CD4-positive, alpha-beta T cell treated with Interleukin-15 for 1 hour (primary cell): Measurements from ENCODE around the gene TMEM87B.
"Not testable (repeated sequence)": the region's sequence is repeated elsewhere in the genome, so short reads cannot be mapped to it uniquely, and the experiment has no call there.

Experiments
- DNase-seq: peaks from one replicate; pipeline ENCODE4 v3.0.0-alpha.2; 2020

Gene TMEM87B

DNA sequence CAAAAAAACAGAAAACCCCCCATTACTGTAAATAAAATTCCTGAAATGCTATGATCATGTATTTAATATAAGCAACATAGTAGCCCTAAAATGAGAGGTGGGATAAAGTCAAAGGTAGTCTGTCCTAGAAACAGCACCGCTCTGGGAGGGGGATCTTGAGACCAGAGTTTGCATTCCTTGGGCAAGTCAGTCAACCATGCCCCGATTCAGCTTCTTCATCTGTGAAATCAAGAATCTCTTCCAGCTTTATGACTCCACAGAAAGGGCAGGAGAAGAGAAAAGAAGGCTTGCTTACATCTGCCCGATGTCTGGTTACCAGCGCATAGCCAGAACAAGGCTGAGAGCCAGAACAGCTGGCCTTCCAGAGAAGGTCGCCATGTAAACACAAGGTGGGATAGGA, 81.0 kb downstream of the TMEM87B start:
- no peak for DNase-seq

DNA sequence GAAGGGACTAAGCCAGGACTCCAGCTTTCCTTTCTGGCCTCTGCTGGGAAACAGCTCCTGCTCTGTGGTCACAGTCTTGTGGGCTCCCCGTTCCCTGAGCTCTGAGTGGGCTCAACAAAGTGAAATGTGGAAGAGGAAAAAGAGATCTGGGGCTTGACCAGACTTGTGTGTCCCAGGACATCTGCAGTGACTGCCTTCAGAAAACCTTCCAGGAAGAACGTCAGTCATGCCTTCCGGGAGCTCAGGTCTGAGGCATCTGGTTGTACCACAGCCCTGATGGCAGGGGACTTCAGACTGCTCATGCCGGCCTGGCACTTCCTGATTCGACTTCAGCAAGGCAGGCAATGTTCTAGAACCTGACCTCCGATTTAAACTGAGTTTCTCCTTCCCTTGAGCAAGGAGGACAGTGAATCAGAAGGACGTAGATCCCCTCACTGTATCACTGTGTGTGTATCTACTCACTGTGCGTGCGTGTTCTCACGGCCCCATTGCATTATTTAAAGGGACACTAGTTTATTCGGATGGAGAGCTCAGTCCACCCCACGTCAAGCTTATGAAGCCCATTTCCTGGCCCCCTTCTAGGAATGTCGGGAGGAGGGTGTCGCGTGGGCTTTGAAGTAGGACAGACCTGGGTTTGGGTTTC, 82.6 kb downstream of the TMEM87B start:
- DNase-seq = peak; percentile 26

DNA sequence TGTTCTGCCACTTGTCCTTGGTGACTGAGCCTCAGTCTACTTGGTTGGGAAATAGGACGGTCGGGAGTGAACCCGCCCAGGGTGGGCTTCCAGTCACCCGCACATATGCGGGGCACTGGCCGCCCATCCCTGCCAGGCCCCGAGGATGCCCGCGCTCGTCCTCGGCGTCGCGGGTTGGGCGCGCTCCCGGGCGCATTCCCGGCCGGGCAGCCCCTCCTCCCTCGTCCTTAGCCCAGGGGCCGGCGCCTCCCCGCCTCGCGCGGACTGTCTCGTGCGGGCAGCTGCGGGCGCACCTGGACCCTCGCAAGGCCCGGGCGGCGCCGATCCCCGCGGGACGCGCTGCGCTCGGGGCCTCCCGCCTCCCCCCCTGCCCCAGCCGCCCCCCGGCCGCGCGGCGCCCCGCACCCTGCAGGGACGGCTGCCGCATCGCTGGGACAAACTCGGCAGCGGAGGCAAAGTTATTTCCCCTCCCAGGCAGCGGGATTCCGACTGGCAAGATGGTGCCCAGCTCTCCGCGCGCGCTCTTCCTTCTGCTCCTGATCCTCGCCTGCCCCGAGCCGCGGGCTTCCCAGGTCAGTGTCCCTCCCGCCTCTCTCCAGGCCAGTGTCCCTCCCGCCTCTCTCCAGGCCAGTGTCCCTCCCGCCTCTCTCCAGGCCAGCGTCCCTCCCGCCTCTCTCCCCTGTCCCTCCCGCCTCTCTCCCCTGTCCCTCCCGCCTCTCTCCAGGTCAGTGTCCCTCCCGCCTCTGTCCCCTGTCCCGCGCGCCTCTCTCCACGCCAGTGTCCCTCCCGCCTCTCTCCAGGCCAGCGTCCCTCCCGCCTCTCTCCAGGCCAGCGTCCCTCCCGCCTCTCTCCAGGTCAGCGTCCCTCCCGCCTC, 83.3 kb downstream of the TMEM87B start, which contains the start of gene FBLN7:
TSS of gene FBLN7 (plus strand) at position 227 of the 874 bp plus-strand sequence. CDS start at position 498, 271 bp downstream.
- no peak for DNase-seq

DNA sequence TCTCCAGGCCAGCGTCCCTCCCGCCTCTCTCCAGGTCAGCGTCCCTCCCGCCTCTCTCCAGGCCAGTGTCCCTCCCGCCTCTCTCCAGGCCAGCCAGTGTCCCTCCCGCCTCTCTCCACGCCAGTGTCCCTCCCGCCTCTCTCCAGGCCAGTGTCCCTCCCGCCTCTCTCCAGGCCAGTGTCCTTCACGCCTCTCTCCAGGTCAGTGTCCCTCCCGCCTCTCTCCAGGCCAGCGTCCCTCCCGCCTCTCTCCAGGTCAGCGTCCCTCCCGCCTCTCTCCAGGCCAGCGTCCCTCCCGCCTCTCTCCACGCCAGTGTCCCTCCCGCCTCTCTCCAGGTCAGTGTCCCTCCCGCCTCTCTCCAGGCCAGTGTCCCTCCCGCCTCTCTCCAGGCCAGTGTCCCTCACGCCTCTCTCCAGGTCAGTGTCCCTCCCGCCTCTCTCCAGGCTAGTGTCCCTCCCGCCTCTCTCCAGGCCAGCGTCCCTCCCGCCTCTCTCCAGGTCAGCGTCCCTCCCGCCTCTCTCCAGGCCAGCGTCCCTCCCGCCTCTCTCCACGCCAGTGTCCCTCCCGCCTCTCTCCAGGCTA, 84.1 kb downstream of the TMEM87B start:
- not testable (repeated sequence) for DNase-seq

DNA sequence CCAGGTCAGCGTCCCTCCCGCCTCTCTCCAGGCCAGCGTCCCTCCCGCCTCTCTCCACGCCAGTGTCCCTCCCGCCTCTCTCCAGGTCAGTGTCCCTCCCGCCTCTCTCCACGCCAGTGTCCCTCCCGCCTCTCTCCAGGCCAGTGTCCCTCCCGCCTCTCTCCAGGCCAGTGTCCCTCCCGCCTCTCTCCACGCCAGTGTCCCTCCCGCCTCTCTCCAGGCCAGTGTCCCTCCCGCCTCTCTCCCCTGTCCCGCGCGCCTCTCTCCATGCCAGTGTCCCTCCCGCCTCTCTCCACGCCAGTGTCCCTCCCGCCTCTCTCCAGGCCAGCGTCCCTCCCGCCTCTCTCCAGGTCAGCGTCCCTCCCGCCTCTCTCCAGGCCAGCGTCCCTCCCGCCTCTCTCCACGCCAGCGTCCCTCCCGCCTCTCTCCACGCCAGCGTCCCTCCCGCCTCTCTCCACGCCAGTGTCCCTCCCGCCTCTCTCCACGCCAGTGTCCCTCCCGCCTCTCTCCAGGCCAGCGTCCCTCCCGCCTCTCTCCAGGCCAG, 84.7 kb downstream of the TMEM87B start:
- DNase-seq = not testable (repeated sequence)

DNA sequence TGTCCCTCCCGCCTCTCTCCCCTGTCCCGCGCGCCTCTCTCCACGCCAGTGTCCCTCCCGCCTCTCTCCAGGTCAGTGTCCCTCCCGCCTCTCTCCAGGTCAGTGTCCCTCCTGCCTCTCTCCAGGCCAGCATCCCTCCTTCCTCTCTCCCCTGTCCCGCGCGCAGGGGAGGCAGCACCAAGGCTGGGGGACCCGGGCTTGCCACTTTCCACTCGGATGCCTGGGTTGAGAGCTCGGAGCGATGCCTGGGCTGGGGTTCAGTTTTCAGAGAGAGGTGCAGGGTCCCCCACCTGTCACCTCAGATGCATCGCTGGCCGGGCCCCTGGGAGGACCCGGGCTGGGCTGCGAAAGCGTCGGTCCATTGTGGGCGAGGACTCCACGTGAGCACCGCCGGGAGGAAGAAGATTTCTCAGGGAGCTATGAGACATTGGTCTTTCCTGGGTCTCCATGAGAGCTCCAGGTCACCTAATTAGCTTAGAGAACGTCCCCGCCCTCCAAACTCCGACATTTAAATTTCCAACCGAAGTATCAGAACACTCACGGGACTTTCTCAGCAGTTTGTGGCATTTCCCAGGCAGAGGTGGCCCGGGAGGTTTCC, 85.2 kb downstream of the TMEM87B start:
- DNase-seq = no peak

DNA sequence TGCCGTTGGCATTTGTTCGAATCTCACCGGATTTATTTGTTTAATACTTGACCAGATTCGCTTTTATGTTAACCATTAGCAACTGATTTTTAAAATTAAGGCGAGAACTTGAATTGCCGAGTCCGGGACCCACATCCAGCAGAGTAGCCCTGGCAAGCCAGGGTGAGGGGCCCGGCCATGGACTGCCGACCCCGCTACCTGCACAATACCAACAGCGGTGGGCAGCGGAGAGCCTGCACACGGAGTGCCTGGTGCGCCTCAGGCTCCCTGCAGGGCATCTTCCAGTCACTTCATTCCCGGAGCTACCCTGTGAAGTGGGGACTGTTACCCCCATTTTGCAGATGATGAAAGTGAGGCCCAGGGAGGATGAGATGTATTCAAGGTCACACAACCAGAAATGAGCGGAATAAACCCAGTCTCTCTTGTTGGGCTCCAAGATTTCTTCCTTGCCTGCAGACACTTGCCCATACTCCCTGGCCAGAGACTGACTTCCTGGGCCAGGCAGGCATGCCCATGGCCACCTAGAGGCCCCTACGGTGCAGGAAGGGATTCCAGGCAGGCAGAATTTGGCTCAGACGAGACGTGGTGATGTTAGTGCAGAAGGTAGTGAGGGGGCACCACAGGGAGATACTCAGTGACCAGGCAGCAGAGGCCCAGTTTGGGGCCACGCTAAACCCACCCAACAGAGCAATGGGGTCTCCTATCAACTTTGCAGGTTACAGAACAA, 86.0 kb downstream of the TMEM87B start:
- DNase-seq = no peak

DNA sequence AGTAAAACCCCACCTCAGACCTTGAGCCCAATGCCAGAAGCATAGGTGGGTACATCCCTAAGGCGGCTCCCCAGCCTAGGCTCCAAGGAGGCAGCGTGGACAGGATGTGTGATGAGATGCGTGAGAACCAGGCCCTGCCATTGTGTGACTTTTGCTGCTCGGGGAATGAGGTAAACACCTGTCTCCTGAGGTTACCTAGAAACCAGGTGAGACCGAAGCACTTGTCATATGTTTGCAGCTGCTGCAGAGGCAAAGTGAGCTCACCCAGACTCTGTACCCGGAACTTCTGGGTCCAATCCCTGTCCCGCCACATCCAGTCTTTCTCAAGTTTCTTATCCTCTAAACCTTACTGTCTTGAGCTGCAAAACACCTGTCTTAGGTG, 86.5 kb downstream of the TMEM87B start:
- DNase-seq = no peak

DNA sequence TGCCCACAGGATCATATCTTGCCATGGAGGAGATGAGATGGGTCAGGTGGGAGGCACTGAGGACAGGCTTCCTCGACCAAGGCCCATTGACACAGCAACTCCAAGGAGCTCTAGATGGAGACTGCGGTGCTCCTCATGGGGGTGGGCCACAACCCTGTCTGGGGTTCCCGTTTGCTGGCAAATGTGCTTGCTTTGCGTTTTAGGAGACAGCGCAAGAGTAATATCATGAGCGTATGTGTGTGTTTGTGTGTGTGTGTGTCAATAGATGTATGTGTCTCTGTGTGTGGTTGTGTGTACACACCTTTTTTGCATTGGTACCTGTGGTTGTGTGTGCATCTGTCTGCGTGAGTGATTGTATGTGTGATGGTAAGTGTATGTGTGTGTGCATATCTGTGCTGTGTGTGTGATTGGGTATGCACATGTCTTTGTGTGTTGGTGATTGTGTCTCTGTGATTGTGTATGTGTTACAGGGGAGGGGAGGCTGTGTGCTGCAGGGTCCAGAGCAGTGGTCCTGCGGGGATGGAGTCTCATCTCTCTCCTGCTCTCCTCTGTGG, 87.5 kb downstream of the TMEM87B start:
- no peak for DNase-seq

DNA sequence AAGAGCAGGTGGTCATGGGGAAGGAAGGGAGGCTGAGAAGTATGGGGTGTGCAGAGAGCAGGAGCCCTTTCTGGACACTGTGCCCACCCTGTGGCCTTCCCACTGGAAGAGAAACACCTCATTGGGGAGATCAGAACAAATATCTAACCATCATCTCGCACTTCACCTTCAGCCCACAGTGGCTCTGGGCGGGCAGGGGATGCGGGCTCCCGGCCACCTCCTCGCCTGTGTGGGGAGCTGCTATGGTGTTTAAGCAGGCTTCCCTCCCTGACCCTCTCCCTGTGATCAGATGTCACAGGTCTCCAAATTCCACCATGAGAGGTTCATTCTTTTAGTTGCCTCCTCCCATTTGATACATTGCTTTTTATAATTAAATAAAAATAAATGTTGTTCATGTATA, 88.1 kb downstream of the TMEM87B start:
- DNase-seq = no peak

DNA sequence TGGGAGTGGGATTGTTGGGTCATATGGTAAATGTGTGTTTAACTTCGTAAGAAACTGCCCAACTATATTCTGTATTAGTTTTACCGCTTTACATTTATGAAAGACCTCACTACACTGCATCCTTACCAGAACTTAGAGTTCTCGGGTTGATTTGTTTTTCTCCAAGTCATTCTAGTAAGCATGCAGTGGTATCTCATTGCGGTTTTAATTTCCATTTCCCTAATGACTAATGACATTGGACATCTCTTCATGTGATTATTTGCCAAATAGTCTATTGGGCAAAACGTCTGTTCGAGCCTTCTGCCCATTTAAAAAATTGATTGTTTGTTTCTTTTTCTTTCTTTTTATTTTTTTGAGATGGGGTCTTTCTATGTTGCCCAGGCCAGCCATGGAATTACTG, 89.9 kb downstream of the TMEM87B start:
- no peak for DNase-seq

DNA sequence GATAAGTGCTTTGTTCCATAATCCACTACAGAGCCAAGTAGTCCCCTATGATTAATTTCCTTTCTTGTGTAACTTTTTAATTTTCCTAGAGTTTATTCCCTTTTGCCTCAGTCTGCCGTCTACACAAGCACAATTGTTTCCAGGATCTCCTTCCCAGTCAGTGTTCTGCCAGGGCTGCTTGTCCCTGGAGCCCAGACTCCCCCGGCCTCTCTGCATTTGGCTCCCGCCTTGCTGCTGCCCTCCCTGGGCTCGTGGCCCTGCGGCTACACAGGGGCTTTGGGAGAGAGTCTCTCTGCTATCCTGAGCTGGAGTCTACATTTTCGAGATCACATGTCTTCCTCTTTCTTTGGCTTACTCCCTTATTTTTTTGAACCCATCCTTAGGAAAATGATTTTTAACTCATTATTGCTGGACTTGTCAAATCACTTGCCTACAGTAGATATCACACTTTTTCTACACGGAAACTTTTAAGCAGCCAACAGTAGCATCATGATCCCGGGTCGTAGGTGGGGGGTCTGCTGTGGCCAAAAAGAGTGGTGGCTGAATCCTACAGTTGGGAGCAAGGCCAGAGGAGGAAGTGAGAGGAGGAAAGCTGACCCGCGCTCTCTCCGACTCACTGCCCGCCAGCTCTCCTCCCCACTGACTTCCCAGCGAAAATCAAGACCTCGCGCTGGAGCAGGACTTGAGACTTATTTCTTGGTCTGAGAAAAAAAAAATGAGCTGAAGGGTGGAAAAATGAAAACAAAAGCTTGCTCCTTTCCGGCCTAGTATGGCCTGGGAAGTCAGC, 92.5 kb downstream of the TMEM87B start:
- no peak for DNase-seq

DNA sequence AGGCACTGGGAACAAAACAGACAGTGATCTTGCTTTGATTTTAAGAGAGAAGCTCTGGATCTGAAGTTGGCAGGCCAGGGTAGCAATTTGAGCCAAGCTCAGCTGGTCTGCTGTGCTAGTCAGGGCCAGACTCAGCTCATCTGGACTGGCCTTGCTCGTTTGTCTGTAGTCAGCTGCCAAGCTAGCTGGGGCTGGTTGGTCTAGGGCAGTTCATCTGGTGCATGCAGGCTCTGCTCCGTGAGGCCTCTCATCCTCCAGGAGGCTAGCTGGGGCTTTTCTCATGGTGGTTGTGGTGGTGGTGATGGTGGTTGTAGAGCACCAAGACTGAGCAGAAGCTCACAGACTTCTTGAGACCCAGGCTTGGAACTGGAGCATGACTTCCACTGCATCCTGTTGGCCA, 93.4 kb downstream of the TMEM87B start:
- no peak for DNase-seq

DNA sequence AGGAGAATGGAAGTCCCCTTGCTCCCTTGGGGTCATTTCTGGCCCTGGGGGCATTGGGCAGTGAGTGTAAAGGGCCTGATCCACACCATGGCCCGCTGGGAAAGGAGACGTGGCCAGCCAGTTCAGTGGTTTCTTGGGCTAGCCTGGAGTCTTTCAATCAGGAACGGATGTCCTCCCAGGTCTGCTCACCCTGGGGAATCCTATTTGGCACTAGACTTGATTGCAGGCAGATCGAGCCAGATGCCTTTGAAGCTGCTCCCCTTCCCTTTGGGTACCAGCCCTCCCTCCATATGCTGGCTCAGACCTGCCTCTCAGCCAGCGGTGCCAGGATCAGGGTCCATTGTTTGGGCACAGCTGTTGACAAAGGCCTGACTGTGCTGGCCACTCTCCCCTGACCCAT, 94.1 kb downstream of the TMEM87B start:
- no peak for DNase-seq

DNA sequence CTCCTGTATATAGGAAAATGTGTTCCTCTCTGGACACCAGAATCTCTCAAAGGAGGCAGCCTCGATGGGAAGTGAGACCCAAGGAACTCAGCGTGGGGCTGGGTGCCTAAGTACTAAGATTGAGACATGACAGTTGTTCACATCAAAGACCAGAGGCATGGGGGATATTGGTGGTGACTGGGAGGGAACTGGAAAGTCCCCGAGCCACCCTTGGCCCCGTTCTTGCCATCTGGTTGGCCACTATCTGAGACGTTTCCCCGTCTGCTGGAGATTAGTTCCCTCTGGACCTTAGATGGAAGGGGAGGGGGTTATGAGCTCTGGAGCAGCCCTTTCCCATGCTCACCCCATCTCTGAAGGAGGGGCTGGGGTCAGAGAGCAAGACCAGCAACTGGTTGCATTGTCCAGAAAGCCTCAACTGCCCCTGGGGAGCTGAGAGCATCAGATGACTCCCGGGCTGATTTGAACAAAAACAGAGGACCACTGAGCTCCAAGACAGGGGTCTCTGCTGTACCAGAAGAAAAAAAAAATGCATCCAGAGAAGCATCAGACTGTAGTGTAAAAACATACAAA, 94.9 kb downstream of the TMEM87B start:
- DNase-seq = no peak

DNA sequence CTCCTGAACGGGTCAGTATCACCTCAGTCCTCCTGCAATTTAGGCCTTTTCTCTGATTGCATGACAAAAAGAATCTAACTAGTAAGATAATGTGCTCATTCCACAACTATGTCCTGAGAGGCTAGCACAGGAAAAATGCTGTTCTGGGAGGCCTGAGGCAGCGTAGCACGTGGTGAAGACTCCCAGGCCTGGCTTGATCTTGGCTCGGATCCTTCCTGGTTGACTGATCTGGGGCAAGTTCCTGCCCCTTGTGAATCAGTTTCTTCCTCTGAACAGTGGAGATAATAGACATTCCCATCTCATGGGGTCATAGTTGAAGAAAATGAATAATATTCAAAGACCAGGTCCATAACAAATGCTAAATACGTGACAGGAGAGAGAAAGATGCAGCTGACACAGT, 95.4 kb downstream of the TMEM87B start:
- DNase-seq = no peak

DNA sequence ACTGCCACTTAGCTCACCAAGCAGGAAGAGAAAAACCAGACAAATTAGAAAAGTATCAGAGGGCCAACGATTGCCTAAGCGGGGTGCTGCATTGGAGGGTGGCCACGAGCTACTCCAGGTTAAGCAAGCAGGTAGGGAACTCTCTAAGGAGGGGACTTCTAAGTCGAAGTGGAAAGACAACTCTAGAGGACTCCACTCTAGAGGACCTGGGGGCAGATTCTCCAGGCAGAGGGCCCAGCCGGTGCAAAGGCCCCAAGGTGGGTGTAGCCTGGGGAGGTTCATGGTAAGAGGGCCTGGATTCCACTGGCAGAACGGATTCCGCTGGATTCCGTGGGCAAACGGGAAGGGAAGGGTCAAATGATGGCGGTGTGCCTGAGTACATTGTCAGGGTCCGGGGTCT, 95.8 kb downstream of the TMEM87B start:
- no peak for DNase-seq

DNA sequence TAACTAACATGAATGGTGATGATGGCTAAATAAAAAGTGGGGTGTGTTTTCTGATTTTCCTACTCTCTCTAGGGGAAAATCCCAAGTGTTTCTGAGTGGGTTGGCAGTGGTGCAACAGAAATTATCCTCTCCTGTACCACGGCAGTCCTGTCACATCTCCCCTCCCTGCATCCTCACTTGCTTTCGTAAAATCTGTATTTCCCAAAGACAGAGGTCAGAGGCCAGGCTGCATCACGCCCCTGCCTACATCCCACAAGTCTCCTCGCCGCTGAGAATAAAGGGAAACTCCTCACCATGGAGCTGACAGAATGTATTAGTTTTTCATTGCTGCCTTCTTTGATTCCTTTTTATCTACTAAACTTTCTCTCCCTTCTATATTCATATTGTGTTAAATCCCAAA, 96.2 kb downstream of the TMEM87B start:
- no peak for DNase-seq

DNA sequence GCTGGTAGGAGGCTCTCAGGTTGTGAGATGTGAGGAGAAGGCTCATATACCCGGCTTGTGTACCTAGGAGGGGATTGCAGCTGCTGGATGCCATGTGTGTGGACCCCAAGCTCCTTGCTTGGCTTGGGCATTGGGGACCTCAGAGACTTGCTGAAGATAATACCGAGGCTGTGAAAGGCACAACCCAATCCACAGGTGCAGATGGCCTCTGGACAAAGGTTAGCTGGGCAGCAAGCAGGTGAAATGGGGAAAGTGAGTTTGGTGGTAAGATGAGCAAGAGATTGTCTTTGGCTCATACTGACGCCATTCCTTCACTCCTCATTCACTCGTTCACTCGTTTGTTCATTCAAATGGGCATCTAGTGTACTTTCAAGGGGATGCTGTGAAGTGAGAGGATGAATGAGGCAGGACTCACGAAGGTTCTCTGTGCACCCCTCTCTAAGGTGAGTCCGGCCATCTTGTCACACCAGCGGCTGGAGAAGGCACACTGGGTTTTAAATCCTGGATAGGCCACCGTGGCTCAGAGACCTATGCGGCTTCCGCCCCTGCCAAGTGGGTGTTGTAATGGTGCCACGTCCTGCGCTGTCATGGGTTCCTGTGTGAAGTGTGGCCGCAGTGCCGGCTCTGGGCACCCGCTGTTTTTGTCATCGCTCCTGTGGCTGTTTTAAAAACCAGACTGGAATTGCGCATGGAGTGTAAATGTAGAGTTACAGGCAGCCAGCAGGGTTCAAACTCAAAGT, 96.8 kb downstream of the TMEM87B start:
- no peak for DNase-seq

DNA sequence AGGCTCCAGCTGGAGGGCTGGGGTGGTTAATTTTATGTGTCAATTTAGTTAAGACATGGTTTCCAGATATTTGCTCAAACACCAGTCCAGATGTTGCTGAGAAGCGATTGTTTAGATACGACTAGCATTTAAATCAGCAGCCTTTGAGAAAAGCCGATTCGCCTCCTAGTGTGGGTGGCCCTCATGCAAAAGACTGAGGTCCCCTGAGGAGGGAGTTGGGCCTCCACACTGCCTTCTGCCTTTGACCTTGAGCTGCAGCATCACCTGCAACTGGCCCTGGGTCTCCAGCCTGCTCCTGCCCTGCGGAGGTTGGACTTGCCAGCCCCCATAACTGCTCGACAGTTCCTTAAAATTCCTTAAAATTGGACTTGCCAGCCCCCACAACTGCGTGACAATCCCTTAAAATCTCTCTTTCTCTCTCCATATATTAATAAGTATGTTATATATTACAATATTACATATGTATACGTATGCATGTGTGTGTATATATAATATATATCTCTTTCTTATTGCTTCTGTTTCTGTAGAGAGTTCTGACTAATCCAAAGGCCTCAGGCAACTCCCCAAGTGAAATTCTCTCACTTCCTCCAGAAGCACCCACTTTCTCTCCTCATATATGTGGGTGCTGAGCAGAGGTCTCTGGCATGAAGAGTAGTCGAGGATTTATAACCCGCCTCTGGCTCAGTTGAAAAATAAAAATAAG, 97.6 kb downstream of the TMEM87B start:
- no peak for DNase-seq
